Coronary artery (tissue), 2 donors: ENCODE data around the gene FOXN3.

Experiments used
- DNase-seq: peaks from one replicate; pipeline ENCODE4 v3.0.0-alpha.2; 2017; ENCODE audit warnings: low spot score
- H3K27ac ChIP-seq, 2 donors: fragments of 200-600 bp; sonication (generic); one replicate each; pipeline ENCODE4 v1.5.1; 2016 to 2019
- H3K4me3 ChIP-seq: fragments of 200-600 bp; sonication (generic); 2 replicates; pipeline ENCODE4 v1.5.1; 2016; ENCODE audit warnings: mild to moderate bottlenecking, moderate library complexity
- TF ChIP-seq, protein P1 (sequence below): fragments of 200-600 bp; sonication (generic); IDR thresholded peaks from one replicate; pipeline ENCODE4 v1.5.1; 2019; ENCODE audit warnings: antibody characterized with exemption

The FOXN3 gene

DNA sequence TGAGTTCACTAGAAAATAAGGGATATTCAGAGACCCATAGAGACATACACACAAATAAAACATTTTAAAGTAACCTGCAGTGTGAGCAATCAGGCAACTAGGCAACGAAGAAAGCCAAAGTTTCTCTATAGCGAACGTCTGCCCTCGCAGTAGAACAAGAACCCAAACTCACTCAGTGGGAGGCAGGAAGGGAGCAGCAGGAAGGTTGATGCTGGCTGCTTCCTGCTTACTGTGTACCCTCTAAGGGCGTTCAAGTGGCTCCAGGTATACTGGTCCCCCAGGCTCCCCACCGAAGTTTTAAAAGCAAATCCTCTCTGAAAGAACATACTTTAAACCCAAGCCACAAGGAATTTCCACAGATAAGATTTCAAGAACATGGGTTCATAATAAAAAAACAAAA, 249.3 kb downstream of the FOXN3 start:
- no peak overlapping the region for H3K27ac ChIP-seq
- no peak overlapping the region for H3K4me3 ChIP-seq
- no peak for DNase-seq
- TF ChIP-seq, protein P1, sequence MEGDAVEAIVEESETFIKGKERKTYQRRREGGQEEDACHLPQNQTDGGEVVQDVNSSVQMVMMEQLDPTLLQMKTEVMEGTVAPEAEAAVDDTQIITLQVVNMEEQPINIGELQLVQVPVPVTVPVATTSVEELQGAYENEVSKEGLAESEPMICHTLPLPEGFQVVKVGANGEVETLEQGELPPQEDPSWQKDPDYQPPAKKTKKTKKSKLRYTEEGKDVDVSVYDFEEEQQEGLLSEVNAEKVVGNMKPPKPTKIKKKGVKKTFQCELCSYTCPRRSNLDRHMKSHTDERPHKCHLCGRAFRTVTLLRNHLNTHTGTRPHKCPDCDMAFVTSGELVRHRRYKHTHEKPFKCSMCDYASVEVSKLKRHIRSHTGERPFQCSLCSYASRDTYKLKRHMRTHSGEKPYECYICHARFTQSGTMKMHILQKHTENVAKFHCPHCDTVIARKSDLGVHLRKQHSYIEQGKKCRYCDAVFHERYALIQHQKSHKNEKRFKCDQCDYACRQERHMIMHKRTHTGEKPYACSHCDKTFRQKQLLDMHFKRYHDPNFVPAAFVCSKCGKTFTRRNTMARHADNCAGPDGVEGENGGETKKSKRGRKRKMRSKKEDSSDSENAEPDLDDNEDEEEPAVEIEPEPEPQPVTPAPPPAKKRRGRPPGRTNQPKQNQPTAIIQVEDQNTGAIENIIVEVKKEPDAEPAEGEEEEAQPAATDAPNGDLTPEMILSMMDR: no peak

DNA sequence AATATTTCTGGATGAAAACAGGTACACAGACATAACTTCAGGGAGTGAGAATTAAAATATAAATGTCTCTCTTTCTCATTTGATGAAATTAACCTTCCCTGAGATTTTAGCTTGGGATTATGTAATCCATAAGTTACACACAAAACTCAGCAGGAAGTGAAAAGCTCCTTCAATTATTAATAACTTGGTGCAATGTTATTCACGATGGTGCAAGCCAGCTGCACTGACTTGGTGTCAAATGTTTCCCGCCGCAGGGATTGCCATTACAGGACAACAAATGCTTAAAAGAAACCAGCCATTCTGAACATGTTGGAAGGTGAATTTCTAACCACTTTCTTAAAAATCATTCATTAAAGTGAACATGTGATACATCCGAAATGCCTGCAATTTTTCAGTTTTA, 250.4 kb downstream of the FOXN3 start:
- DNase-seq: no peak
- no peak overlapping the region for H3K27ac ChIP-seq
- TF ChIP-seq, protein P1: no peak
- no peak overlapping the region for H3K4me3 ChIP-seq

DNA sequence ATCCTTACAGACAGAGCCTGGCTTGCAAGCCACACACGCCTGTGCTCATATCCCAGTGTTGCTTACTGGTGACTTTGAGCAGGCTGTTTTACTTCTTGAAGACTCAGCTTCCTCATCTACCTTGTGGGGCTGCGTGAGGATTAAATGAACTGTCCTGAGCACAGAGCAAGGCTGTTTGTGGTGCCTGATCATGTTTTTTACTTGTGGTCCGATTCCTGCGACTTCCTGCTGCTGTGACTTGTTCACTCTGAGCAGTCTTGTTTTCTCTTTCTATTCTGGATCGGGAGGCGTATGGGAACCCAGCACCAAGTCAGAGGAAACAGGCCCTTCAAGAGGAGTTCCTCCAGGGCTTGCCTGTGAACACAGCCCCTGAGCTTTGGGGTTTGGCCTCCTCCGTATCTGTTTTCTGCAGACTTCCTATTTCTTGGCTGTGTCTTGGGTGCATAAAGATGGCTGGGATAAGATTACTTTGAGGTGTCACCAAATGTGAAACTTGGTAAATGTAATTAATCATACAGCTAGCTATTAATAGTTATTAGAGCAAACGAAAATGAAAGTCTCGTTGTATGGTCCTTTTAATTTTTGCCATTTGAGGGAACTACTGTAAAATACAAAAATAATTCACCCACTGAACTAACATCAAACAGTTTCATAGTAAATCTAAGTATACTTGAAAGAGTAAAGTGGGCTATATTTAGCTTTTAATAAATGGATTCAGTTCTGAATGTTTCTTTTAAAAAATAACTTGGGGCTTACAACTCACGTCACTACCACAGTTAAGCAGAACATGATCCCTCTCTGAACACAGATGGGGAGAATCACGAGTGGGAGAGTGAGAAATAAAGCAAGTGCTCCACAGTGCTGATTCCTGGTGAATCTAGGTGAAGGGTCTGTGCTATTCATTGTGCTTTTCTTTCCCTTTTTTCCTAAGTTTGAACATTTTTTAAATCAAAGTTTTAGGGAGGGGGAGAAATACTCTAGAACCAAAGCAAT, 251.5 kb downstream of the FOXN3 start:
- DNase-seq: no peak
- Histone ChIP-seq H3K27ac (peak overlapping the region; percentile 7 to 66), H3K4me3 (peak overlapping the region; percentile 52)
- TF ChIP-seq, protein P1: no peak

DNA sequence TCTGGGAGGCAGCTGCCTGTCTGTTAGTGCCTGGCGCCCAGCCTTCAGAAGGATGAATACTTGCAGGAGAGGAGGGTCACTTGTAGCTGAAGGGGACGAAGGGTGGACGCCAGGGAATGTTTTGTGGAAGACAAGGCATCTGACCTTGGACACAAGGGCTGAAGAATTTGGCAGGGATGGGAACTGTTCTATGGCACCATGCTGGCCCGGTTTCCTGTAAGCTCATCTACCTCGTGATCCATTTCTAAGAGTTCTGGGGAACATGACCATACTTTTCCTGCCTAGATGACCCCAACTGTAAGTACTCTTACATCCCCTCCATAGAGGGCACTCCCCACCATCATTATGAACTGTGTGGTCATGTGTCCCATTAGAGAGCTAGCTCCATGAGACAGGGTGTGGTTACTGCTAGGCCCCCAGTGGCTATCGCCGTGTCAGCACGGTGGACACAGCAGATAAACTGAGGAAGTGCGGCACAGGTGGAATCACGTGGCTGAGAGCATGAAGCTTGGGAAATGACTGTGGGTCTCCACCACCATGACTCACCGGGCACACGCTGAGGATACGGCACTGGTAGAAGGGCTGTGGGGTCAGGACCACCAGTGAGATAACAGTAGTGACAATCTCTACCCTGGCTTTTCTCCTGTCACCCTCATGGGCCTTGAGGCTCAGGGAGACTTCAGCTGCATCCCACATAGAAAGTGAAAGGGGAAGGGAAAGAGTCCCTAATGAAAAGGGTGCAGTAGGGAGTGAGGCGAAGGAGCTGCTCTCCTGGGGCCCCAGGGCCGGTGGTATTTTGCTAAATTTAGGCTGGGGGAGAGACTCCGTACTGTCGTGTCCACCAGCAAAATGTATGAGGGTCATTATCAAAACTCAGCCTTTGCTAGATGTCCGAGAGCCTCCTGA, 252.6 kb downstream of the FOXN3 start:
- no peak for DNase-seq
- TF ChIP-seq, protein P1: no peak
- H3K27ac ChIP-seq: peak overlapping the region; percentile 7 to 66
- H3K4me3 ChIP-seq: peak overlapping the region; percentile 52

DNA sequence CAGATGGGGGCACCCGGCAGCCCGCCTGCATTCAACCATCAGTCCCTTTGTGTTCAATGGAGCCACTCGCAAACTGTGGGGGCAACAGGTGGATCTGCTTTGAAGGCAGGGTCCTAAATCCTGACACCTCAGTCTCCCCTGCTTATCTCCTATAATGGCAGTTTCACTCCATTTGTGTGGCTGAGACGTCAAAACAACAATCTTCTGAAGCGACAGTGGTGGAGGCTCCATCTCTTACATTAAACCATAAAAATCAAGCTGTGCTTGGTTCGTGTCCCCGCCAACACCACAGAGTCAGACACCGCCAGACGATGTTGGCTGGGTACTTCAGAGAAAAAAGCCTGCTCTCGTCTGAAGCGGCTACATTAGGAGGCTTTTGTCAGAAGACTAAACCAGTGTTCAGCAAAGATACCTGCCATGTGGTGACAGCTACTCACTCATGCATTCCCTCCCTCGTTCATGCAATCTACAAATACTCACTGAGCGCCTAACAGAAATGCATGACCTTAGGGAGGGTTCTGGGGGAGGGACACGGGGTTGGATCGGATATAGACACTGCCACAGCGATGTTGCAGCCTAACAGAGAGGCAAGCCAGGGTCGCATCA, 253.9 kb downstream of the FOXN3 start:
- TF ChIP-seq, protein P1: no peak

DNA sequence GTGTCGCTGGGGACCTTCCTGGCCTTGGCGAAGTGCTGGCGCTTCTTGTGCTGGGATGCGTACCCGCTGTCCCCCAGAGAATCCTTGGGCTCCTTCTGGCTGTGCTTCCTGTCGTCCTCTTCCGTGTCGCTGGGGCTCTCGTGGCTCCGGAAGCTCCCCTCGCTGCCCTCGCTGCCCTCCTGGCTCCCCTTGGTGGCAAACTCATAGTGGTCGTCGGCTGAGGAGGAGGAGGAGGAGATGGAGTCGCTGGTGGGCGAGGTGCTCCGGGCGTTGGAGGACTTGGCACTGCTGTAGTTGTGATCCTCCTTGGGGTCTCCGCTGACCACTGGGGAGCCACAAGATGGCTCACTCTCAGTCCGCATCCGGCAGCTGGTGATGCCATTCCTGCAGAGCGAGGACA, 254.4 kb downstream of the FOXN3 start:
- TF ChIP-seq, protein P1: no peak
- no peak overlapping the region for H3K27ac ChIP-seq
- no peak for DNase-seq
- no peak overlapping the region for H3K4me3 ChIP-seq

More for the DNA sequence above, 253.9 kb downstream of the FOXN3 start:
- H3K27ac ChIP-seq: no peak overlapping the region
- DNase-seq: no peak
- no peak overlapping the region for H3K4me3 ChIP-seq
